Measurements from ENCODE around the gene PPY. TPM values are rescaled to one million over a fixed set of nuclear protein-coding genes. Genes with fewer than 3 reads are reported as not detected.
A peak's percentile ranks its signal among the peaks of the same experiment; 100 is the strongest.
"Not testable (repeated sequence)": the region's sequence is repeated elsewhere in the genome, so short reads cannot be mapped to it uniquely, and the experiment has no call there.

PPY gene
- total RNA-seq, 1 donor from 2014 or later = not detected

GRCh38 chr17:43932357-43932756, 9.9 kb downstream of the PPY start:
- no peak for DNase-seq (ENCODE audit: low read depth)

DNA sequence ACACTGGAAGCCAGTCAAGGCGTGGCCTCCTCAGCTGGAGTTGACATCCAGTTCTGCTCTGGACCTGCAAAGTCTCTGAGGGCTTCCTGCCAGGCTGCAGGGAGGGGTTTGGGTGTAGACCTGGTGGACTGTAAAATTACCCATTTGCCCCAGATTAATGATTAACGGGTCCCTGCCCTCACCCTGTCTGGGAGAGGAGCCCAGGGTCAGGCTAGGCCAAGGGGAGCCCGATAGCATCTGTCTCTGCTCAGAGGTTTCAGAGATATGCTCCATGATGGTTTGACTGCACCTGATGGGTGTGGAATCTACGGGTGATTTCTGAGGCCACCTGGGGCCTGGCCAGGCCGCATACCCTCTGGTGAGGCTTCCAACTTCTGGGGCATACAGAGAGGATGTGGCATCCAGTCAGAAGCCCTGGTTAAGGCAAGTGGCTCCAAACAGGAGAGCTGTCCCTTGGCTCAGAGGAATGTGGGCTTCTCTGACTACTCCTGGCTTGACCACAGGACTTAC, 11.2 kb downstream of the PPY start:
- peak; percentile 73 for DNase-seq (ENCODE audit: low read depth)

DNA sequence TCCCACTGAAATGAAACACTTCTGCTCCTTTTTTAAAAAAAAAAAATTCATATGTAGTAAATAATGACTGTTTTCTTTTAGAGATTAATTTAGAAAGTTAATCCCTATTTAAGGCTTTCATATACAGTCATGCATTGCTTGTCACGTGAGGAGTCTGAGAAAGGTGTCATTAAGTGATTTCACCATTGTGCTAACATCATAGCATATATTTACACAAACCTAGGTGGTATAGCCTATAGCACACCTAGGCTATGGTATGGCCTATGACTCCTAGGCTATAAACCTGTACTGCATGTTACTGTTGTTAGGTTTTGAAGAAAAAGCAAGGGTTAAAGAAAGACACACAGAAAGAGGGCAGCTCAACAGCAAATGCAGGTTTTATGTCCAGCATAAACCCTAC, 13.7 kb downstream of the PPY start:
- DNase-seq (ENCODE audit: low read depth) = no peak

DNA sequence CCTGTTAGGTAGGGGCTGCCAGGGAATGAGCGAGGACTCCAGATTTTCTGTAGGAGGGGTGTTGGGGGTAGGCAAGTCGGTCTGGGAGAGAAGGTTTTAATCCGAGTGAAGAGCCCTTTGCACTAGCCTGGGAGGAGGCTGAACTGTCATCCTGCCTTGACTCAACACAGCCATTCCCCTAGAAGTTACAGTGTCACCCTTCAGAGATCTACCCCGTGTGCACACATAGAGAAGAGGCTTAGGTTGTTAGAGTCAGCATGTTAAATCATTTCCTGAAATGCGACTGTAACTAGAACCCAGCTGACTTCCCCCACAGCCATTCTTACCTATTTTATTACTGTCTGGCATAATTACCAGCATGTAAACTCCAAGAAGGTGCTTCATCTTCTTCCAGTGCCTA, 14.3 kb downstream of the PPY start:
- DNase-seq (ENCODE audit: low read depth) = not testable (repeated sequence)

DNA sequence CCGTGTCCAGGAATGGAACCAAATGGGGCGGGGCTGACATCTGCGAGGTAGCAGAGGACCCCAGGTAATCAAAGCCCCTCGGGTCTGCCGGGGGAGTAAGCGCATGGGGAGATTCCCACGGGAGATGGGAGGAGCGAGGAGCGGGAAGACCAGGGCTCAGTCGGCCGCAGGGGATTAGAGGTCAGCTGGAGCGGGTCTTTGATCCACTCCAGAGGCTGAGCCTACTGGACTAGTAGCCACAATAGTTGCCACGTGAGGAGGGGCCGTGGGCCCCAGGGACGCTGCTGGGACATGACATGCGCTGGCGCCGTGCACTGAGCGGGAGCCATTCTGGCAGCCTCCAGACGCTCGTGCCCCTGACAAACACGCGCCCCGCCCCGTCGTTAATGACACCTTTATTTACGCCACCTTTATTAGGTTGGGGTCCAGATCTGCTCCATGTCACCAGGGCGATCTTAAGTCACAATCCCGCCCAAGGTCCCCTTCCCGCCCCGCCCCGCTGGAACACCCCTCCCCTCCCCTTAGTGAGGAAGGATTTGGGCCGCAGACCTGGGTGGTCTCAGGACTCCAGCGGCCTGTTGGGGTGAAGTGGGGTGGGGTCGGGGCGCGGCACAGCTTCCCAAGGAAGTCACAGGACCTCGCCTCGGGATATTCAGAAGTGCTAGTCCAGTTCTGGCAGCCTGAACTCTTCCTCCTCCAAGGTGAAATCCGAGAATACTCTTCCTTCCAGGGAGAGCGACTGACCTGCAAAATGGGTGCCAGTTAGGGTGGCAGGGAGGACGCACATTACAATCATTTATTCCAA, 15.0 kb downstream of the PPY start:
- no peak for DNase-seq (ENCODE audit: low read depth)

DNA sequence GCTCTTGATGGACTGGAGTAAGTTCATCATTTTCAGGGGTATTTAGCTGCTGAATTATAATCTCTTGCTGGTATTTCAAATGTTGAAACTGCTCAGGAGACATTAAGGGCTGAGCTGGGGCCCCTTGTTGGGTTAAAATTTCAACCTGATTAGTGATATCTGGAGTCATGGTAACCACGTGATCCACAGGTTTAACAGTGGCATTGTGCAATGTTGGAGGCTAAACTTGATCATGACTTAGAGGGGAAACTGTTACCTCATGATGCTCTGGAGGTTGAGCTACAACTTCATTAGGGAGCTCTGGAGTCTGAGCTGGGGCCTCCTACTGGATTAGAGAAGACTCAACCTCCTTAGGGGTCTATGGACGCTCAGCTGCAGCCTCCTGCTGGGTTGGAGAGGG, 17.7 kb downstream of the PPY start:
- DNase-seq (ENCODE audit: low read depth) = peak; percentile 31

DNA sequence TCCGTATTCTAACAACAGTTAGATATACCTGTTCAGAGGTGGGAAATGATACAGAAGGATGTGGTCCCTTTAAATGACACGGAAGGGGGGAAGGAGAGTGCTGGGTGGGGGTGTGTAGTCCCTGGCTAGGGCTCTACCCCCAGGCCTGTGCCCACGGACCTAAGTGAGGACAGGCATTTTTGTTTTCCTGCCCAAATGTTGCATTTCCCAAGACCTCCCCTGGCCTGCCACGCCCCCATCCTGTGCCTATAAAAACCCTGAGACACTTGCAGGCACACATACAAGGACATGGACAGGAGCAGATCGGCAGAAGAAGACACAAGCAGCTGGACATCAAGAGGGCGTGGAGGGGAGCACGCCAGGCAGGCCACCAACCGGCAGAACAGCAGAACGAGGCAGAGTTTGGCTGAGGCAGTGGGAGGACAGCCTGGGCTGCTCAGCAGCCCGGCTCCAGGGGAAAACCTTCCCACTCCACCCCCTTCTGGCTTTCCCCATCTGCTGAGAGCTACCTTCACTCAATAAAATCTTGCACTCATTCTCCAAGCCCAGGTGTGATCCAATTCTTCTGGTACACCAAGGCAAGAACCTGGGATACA, 21.7 kb downstream of the PPY start:
- no peak for DNase-seq (ENCODE audit: low read depth)

GRCh38 chr17:43918026-43918389, 24.3 kb downstream of the PPY start:
- no peak for DNase-seq (ENCODE audit: low read depth)

DNA sequence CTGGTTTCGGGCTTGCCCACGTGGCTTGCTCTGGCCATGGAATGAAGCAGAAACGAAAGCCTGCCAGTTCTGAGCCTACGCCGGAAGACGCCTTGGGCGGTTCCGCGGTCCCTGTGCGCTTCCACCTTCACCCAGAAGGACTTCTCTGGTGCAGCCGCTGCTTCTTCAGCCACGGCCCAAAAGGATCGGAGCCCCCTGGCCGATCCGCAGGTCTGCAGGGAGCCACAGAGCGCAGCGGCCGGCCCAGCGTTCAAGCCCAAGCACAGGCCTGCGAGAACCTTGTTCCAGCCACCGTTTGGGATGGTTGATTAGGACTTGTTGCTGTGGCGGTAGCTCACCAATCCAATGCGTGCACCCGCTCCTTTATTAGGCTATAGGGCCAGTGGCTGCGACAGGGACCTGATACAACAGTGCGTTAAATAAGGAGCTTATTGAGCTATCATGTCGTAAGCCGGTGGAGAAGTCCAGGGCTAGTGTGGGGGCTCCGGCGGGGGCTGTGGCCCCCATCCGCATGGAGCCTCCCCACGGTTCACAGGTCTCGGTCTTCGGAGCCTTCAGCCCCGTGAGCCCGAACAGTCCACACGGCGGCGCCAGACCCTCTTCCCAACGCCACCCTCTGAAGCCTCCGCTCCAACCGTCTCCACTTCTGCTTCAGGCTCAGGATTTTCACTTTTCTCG, 24.8 kb downstream of the PPY start:
- no peak for DNase-seq (ENCODE audit: low read depth)

DNA sequence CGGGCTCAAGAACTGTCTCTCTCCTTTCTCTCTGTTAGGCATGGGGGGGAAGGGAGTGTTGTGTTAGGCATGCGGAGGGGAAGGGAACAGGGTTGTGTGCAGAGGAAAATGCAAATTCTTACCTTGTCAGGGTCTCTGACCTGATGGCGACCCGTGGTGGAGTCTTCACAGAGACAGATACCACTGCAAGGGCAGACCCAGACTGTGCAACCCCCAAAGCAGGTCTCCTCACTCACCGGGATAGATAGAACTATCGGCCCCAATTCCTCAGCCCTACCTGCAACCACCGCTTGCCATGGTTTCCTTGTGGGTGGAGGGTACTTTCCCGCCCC, 25.3 kb downstream of the PPY start:
- no peak for DNase-seq (ENCODE audit: low read depth)

- no peak for DNase-seq (ENCODE audit: low read depth)
Observed at GRCh38 chr17:43916385-43916784, 25.9 kb downstream of the PPY start.

DNA sequence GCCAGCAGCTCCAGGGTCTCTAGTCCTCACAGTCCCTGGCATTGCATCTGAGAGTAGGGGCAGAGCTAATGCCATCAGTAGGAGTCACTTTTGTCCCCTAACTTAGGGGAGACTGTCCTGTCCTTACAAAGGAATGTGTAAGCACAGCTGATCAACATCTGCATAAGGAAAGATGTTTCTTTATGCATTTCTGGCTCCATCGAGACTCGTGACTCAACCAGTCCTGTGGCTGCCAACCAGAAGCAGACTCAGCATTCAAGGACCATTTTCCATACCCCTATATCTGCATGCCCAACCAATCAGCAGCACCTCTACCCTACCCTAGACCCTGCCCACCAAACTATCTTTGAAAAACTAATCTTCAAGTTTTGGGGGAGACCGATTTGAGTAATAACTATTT, 26.7 kb downstream of the PPY start:
- no peak for DNase-seq (ENCODE audit: low read depth)

GRCh38 chr17:43914451-43914850, 27.8 kb downstream of the PPY start:
- no peak for DNase-seq (ENCODE audit: low read depth)

GRCh38 chr17:43913584-43913983, 28.7 kb downstream of the PPY start:
- no peak for DNase-seq (ENCODE audit: low read depth)

DNA sequence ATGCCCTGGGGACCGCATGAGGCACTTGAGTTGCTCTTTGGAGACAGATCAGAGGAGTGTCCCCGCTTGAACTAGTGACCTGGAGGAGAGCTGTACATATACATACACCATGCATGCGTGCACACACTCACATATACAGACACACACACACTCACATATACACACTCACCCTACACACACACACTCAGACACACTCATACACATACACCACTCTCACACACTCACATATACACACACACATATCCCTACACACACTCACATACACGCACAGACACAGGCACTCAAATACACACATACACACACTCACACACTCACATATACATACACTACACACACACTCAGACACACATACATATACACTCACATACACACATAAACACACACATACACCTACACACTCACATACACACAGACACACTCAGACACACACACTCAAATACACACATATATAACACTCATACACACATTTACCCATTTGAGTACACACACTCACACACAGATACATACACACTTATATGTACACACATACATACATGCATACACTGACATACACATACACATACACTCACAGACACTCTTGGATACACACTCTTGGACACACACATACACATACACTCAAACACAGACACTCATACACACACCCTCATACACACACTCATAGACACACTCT, 29.5 kb downstream of the PPY start:
- DNase-seq (ENCODE audit: low read depth) = no peak

DNA sequence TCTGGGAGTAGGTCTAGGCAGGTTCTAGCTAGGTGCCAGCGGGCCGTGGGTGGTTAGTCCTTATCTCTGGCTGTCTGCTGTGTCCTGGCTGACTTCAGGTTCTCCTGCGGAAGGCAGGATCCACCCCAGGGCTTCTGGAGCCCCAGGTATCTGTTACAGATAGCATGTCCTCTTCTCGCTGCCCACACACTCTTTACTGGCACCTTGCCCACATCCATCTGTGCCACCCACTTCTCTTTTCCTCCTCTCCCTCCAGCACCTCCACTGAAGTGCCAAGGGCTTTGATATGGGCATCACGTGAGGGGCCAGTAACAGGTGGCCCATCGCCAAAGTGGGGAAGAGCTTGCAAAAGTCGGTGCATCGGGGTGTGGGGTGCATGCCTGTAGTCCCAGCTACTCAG, 30.4 kb downstream of the PPY start:
- no peak for DNase-seq (ENCODE audit: low read depth)

DNA sequence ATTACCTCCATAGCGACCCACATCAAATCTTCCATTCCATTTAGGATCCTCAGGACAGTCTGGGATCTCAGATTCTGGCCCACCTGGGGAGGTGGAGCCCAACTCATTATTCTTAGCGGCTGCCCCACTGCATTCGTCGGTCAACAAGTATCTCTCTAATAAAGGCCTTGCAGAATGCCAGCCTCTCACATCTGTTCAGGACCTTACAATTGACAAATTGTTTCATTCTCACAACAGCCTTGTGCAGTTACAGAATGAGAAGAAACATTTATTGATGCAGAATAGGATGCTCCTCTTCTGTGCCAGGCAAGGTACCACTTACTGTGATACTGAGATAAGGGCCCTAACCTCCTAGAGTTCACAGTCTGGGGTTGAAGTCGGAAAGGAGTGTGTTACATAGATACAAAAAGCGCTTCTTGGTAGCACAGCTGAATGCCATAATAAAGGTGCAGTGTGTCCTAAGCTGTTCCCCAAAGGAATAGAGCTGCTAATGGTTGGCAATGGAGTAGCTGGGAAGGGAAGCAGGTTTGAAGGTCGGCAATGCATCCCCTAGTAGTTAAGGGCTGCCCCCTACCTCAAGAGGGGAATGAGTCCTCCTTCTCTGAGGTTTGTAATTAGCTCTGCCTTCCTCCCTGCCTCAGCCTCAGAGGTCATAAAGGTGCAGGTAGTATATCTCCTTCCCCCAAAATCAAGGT, 32.6 kb downstream of the PPY start:
- DNase-seq (ENCODE audit: low read depth) = no peak

GRCh38 chr17:43907998-43908721, 34.1 kb downstream of the PPY start:
- no peak for DNase-seq (ENCODE audit: low read depth)

DNA sequence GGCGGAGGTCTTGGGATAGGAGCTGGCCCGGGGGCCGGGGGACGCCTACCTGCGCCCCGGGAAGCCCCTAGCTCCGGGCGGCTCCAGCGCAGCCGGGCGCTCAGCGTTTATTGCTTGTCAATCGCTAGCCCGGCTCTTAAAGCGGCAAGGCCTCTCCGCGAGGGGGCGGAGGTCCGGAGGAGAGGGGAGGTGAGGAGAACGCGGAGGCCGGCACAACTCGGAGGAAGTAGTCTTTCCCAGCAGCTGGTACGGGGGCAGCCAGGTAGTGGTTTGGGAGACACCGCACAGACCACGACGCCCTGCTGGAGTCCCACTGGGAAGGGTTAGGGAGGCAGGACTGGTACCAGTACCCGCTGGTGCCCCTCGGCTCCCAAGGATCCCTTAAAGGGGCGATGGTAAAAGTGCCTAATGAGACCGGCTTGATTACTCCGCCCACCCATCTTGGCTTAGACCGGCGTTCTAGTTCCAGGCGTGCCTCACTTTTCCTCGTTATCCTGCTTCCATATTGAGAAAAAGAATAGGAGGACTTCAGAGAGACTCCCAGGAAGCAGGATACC, 34.8 kb downstream of the PPY start, which contains the start of gene MPP2:
Gene MPP2, minus strand, starts transcription at position 112 of the 557 bp plus-strand sequence. CDS start 3,076 bp downstream, outside the sequence.
- peak; percentile 12 for DNase-seq (ENCODE audit: low read depth)

- no peak for DNase-seq (ENCODE audit: low read depth)
Observed at GRCh38 chr17:43906951-43907424, 35.3 kb downstream of the PPY start.
